Inferior parietal cortex (tissue), 1 donor: ENCODE data around the gene CYP4F11.
A peak's percentile ranks its signal among the peaks of the same experiment; 100 is the strongest.
"Not testable (repeated sequence)": the region's sequence is repeated elsewhere in the genome, so short reads cannot be mapped to it uniquely, and the experiment has no call there.

Experiments
- DNase-seq: peaks from one replicate; pipeline ENCODE4 v3.0.0-alpha.2; 2016; ENCODE audit errors: extremely low spot score

Gene CYP4F11

GRCh38 chr19:15874821-15875474, 59.4 kb downstream of the CYP4F11 start:
- DNase-seq = no peak

- DNase-seq = not testable (repeated sequence)
Observed at GRCh38 chr19:15873771-15874170, 60.6 kb downstream of the CYP4F11 start.

- no peak for DNase-seq
Observed at GRCh38 chr19:15871570-15871969, 62.8 kb downstream of the CYP4F11 start.

GRCh38 chr19:15869873-15870272, 64.5 kb downstream of the CYP4F11 start:
- no peak for DNase-seq

GRCh38 chr19:15869109-15869555, 65.2 kb downstream of the CYP4F11 start:
- DNase-seq = peak; percentile 36

- no peak for DNase-seq
Observed at GRCh38 chr19:15866636-15867035, 67.7 kb downstream of the CYP4F11 start.

GRCh38 chr19:15864824-15865223, 69.5 kb downstream of the CYP4F11 start:
- no peak for DNase-seq

GRCh38 chr19:15863272-15863671, 71.1 kb downstream of the CYP4F11 start:
- DNase-seq = no peak

GRCh38 chr19:15862444-15862843, 71.9 kb downstream of the CYP4F11 start:
- DNase-seq = no peak
